Mesenchymal stem cell (in vitro differentiated cells and primary cell): ENCODE data around the gene MGMT.

Source experiments
- DNase-seq: peaks from one replicate; pipeline ENCODE4 v3.0.0-alpha.2; 2013
- H2AFZ ChIP-seq: one replicate; pipeline ENCODE4 v1.6.1; 2013; ENCODE audit warnings: low read depth, mild to moderate bottlenecking, control low read depth, inconsistent platforms, low read length, moderate library complexity
- H2AK5ac ChIP-seq: 2 replicates; pipeline ENCODE4 v1.6.1; 2013; ENCODE audit warnings: low read length, moderate library complexity, mild to moderate bottlenecking, inconsistent platforms; ENCODE audit not compliant: severe bottlenecking
- H2BK120ac ChIP-seq: one replicate; pipeline ENCODE4 v1.6.1; 2013; ENCODE audit warnings: low read depth, mild to moderate bottlenecking, inconsistent platforms, low read length, moderate library complexity
- H2BK12ac ChIP-seq, 2 experiments: one replicate each; pipeline ENCODE4 v1.6.1; 2013; ENCODE audit warnings: inconsistent platforms in 2 of 2, low read length in 2 of 2, mild to moderate bottlenecking in 2 of 2, moderate library complexity in 2 of 2, control low read depth in 1 of 2
- H2BK15ac ChIP-seq: one replicate; pipeline ENCODE4 v1.6.1; 2013; ENCODE audit warnings: mild to moderate bottlenecking, low read depth, inconsistent platforms; ENCODE audit not compliant: poor library complexity, severe bottlenecking
- H2BK5ac ChIP-seq: 2 replicates; pipeline ENCODE4 v1.6.1; 2013; ENCODE audit warnings: low read depth, mild to moderate bottlenecking, low read length, control low read depth, inconsistent platforms; ENCODE audit not compliant: poor library complexity, severe bottlenecking
- H3K14ac ChIP-seq, 2 experiments: one replicate each; pipeline ENCODE4 v1.6.1; 2013; ENCODE audit warnings: inconsistent platforms in 2 of 2, low read length in 2 of 2, control low read depth in 1 of 2, mild to moderate bottlenecking in 1 of 2, moderate library complexity in 1 of 2
- H3K18ac ChIP-seq, 2 experiments: one replicate each; pipeline ENCODE4 v1.6.1; 2013; ENCODE audit warnings: inconsistent platforms in 2 of 2, low read length in 2 of 2, control low read depth in 1 of 2, low read depth in 1 of 2, mild to moderate bottlenecking in 1 of 2
- H3K23ac ChIP-seq, 2 experiments: one replicate each; pipeline ENCODE4 v1.6.1; 2013; ENCODE audit warnings: inconsistent platforms in 2 of 2, low read length in 2 of 2, mild to moderate bottlenecking in 2 of 2, moderate library complexity in 2 of 2, control low read depth in 1 of 2
- H3K27ac ChIP-seq: 2 replicates; pipeline ENCODE4 v1.5.1; 2013; ENCODE audit warnings: mild to moderate bottlenecking, moderate library complexity, low read length, control low read depth, inconsistent platforms; ENCODE audit not compliant: poor library complexity, severe bottlenecking
- H3K27me3 ChIP-seq, 2 experiments: 2 replicates each; pipeline versions ENCODE4 v1.6.1 to v1.7.0; 2013; ENCODE audit warnings: low read length in 2 of 2, mild to moderate bottlenecking in 2 of 2, moderate library complexity in 2 of 2, control low read depth in 1 of 2, inconsistent platforms in 1 of 2; ENCODE audit not compliant: control insufficient read depth in 1 of 2, insufficient read depth in 1 of 2
- H3K36me3 ChIP-seq, 2 experiments: 2 replicates each; pipeline versions ENCODE4 v1.6.1 to v1.7.0; 2013; ENCODE audit warnings: low read length in 2 of 2, control low read depth in 1 of 2, inconsistent platforms in 1 of 2, low read depth in 1 of 2, mild to moderate bottlenecking in 1 of 2; ENCODE audit not compliant: insufficient read depth in 2 of 2, control insufficient read depth in 1 of 2
- H3K4ac ChIP-seq, 2 experiments: one replicate each; pipeline ENCODE4 v1.6.1; 2013; ENCODE audit warnings: inconsistent platforms in 2 of 2, low read length in 2 of 2, mild to moderate bottlenecking in 2 of 2, moderate library complexity in 2 of 2, control low read depth in 1 of 2, low read depth in 1 of 2
- H3K4me1 ChIP-seq: 2 replicates; pipeline ENCODE4 v1.6.1; 2013; ENCODE audit warnings: low read depth, low read length, control low read depth; ENCODE audit not compliant: control insufficient read depth, insufficient read depth
- H3K4me2 ChIP-seq: 2 replicates; pipeline ENCODE4 v1.6.1; 2013; ENCODE audit warnings: low read length, mild to moderate bottlenecking, inconsistent platforms; ENCODE audit not compliant: poor library complexity, severe bottlenecking
- H3K4me3 ChIP-seq, 2 experiments: 2 replicates each; pipeline versions ENCODE4 v1.5.1 to v1.7.0; 2013; ENCODE audit warnings: low read length in 2 of 2, mild to moderate bottlenecking in 2 of 2, control low read depth in 1 of 2, low read depth in 1 of 2; ENCODE audit not compliant: insufficient read depth in 1 of 2
- H3K79me1 ChIP-seq: replicated peaks from 2 replicates; pipeline ENCODE4 v1.6.1; 2013; ENCODE audit warnings: mild to moderate bottlenecking, control low read depth, low read length, inconsistent platforms; ENCODE audit not compliant: poor library complexity, severe bottlenecking
- H3K9ac ChIP-seq: 2 replicates; pipeline ENCODE4 v1.7.0; 2013; ENCODE audit warnings: mild to moderate bottlenecking, low read length, moderate library complexity
- H3K9me3 ChIP-seq: 2 replicates; pipeline ENCODE4 v1.7.0; 2013; ENCODE audit warnings: mild to moderate bottlenecking, low read length; ENCODE audit not compliant: control insufficient read depth
- H4K8ac ChIP-seq: one replicate; pipeline ENCODE4 v1.6.1; 2013; ENCODE audit warnings: inconsistent platforms, mild to moderate bottlenecking, low read length, moderate library complexity
- H4K91ac ChIP-seq: one replicate; pipeline ENCODE4 v1.6.1; 2013; ENCODE audit warnings: mild to moderate bottlenecking, low read length, inconsistent platforms
- WGBS: methylation state at CpG from one replicate; pipeline ENCODE4 v1.1.7; 2013; ENCODE audit warnings: mixed read lengths; 5-methylcytosine and 5-hydroxymethylcytosine counted together

Gene MGMT

GRCh38 chr10:129761197-129761972 lies 294.3 kb downstream of the MGMT start:
- no peaks in the 10 kb centered on the region for H3K4me1 ChIP-seq
- no peaks in the 10 kb centered on the region for H3K9me3 ChIP-seq
- H3K9ac ChIP-seq, result no peak overlapping the region
- 94% methylated on average over 21 of the region's 24 CpGs for WGBS
- no peak overlapping the region for H3K27ac ChIP-seq
- no peak overlapping the region for H2AK5ac ChIP-seq
- H2BK120ac ChIP-seq, result no peak overlapping the region
- no peak overlapping the region for H4K91ac ChIP-seq
- no peaks in the 10 kb centered on the region for H3K27me3 ChIP-seq
- H3K23ac ChIP-seq, result no peak overlapping the region
- H2BK5ac ChIP-seq, result no peak overlapping the region
- DNase-seq, result no peak
- H3K18ac ChIP-seq, result no peak overlapping the region
- H3K4me3 ChIP-seq, result no peak overlapping the region
- no peak overlapping the region for H3K4me2 ChIP-seq
- H2BK15ac ChIP-seq, result no peak overlapping the region
- H3K4ac ChIP-seq, result no peak overlapping the region
- peaks cover 1% of the 10 kb centered on the region for H3K79me1 ChIP-seq
- H2BK12ac ChIP-seq, result no peak overlapping the region
- no peak overlapping the region for H4K8ac ChIP-seq
- no peak overlapping the region for H3K14ac ChIP-seq
- H3K36me3 ChIP-seq, result peaks cover 13 to 20% of the 10 kb centered on the region in 2 experiments
- H2AFZ ChIP-seq, result no peak overlapping the region

- no peak overlapping the region for H3K4ac ChIP-seq
- no peak overlapping the region for H3K14ac ChIP-seq
- H3K4me1 ChIP-seq, result no peaks in the 10 kb centered on the region
- WGBS, result 75% methylated on average over 25 of the region's 25 CpGs
- H3K36me3 ChIP-seq, result peaks cover 13 to 28% of the 10 kb centered on the region in 2 experiments
- no peak overlapping the region for H4K8ac ChIP-seq
- no peak for DNase-seq
- no peak overlapping the region for H3K23ac ChIP-seq
- no peak overlapping the region for H2BK12ac ChIP-seq
- no peak overlapping the region for H3K4me3 ChIP-seq
- no peak overlapping the region for H3K9ac ChIP-seq
- H3K79me1 ChIP-seq, result peaks cover 1% of the 10 kb centered on the region
- no peaks in the 10 kb centered on the region for H3K9me3 ChIP-seq
- H2BK15ac ChIP-seq, result no peak overlapping the region
- no peak overlapping the region for H3K27ac ChIP-seq
- H2BK120ac ChIP-seq, result no peak overlapping the region
- H2AK5ac ChIP-seq, result no peak overlapping the region
- H2BK5ac ChIP-seq, result no peak overlapping the region
- no peak overlapping the region for H3K18ac ChIP-seq
- no peak overlapping the region for H3K4me2 ChIP-seq
- no peak overlapping the region for H4K91ac ChIP-seq
- H3K27me3 ChIP-seq, result no peaks in the 10 kb centered on the region
- no peak overlapping the region for H2AFZ ChIP-seq
Observed at GRCh38 chr10:129761981-129762956, 295.2 kb downstream of the MGMT start.

- Histone ChIP-seq H3K4me3 (no peak overlapping the region), H3K9me3 (no peaks in the 10 kb centered on the region), H2AFZ (no peak overlapping the region), H3K4ac (no peak overlapping the region), H3K79me1 (peaks cover 1% of the 10 kb centered on the region), H3K27me3 (no peaks in the 10 kb centered on the region), H2BK12ac (no peak overlapping the region), H3K36me3 (peaks cover 13 to 36% of the 10 kb centered on the region in 2 experiments), H3K14ac (no peak overlapping the region), H3K27ac (no peak overlapping the region), H2BK120ac (no peak overlapping the region), H3K23ac (no peak overlapping the region), H2AK5ac (no peak overlapping the region), H2BK15ac (no peak overlapping the region), H2BK5ac (no peak overlapping the region), H3K18ac (no peak overlapping the region), H4K8ac (no peak overlapping the region), H4K91ac (no peak overlapping the region), H3K9ac (no peak overlapping the region), H3K4me1 (no peaks in the 10 kb centered on the region), H3K4me2 (no peak overlapping the region)
- 86% methylated on average over 23 of the region's 23 CpGs for WGBS
- no peak for DNase-seq
Observed at GRCh38 chr10:129764011-129764900, 297.2 kb downstream of the MGMT start.
